A172 (cell line): ENCODE measurements around the gene FGF13. TPM values are rescaled to one million over a fixed set of nuclear protein-coding genes. Genes with fewer than 3 reads are reported as not detected.

ENCODE experiments used
- DNase-seq: peaks from one replicate; pipeline ENCODE4 v3.0.0-alpha.2; 2015; ENCODE audit warnings: low spot score
- total RNA-seq: library from RNA; depleted of rRNA; stranded (reverse); fragments of >200 nt; shearing (Covaris generic); gene quantifications from 2 replicates; pipeline ENCODE4 v1.2.3, GENCODE V29; 2014

Gene FGF13
- total RNA-seq, 1 experiment from 2014 or later: not detected

- DNase-seq: no peak
These were observed 47.5 kb downstream of the FGF13 start for GRCh38 chrX:138664016-138664415.

GRCh38 chrX:138651494-138651893 lies 60.0 kb downstream of the FGF13 start:
- DNase-seq: no peak

GRCh38 chrX:138648568-138648967 lies 62.9 kb downstream of the FGF13 start:
- DNase-seq: no peak

- DNase-seq: no peak
These were observed 72.5 kb downstream of the FGF13 start for GRCh38 chrX:138638996-138639395.
